Measurements from ENCODE around the gene OSBPL10. TPM values are rescaled to one million over a fixed set of nuclear protein-coding genes. Genes with fewer than 3 reads are reported as not detected.

The OSBPL10 gene
- total RNA-seq, 4 donors from 2014 or later, result 30.0 to 49.7 (median 43.7) TPM

DNA sequence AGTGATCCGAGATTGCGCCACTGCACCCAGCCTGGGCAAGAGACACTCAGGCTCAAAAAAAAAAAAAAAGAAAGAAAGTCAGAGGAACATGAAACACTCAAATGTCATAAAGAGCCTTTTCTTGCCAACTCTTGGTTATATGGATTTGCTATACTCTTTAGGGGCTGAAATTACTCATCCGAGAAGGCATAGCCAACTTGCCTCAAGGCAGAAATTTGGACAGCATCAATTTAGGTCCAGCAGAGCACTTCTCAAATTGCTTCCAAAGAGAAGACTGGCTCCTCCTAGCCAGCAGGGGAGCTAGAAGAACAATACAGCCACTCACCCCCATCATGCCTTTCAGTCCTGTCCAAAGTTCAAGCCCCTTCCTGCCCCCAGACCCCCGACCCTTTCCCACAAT is 43.8 kb downstream of the OSBPL10 start:
- intact Hi-C loops (cut with DNase I; ENCODE audit: low total_unique reads), result no loop called here
- H3K4me1 ChIP-seq, result peaks cover 0 to 5% of the 10 kb centered on the region in 2 donors
- no peak for DNase-seq
- no peak for TF ChIP-seq POLR2A (IDR thresholded peaks at IDR 0.05)
- TF ChIP-seq, protein P1, sequence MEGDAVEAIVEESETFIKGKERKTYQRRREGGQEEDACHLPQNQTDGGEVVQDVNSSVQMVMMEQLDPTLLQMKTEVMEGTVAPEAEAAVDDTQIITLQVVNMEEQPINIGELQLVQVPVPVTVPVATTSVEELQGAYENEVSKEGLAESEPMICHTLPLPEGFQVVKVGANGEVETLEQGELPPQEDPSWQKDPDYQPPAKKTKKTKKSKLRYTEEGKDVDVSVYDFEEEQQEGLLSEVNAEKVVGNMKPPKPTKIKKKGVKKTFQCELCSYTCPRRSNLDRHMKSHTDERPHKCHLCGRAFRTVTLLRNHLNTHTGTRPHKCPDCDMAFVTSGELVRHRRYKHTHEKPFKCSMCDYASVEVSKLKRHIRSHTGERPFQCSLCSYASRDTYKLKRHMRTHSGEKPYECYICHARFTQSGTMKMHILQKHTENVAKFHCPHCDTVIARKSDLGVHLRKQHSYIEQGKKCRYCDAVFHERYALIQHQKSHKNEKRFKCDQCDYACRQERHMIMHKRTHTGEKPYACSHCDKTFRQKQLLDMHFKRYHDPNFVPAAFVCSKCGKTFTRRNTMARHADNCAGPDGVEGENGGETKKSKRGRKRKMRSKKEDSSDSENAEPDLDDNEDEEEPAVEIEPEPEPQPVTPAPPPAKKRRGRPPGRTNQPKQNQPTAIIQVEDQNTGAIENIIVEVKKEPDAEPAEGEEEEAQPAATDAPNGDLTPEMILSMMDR (IDR thresholded peaks at IDR 0.05), result no peak
- no peak overlapping the region for H3K4me3 ChIP-seq
- peak overlapping the region; percentile 33 to 46 for H3K27ac ChIP-seq
- no peaks in the 10 kb centered on the region for H3K36me3 ChIP-seq
- no peaks in the 10 kb centered on the region for H3K27me3 ChIP-seq
- H3K9me3 ChIP-seq, result no peaks in the 10 kb centered on the region

DNA sequence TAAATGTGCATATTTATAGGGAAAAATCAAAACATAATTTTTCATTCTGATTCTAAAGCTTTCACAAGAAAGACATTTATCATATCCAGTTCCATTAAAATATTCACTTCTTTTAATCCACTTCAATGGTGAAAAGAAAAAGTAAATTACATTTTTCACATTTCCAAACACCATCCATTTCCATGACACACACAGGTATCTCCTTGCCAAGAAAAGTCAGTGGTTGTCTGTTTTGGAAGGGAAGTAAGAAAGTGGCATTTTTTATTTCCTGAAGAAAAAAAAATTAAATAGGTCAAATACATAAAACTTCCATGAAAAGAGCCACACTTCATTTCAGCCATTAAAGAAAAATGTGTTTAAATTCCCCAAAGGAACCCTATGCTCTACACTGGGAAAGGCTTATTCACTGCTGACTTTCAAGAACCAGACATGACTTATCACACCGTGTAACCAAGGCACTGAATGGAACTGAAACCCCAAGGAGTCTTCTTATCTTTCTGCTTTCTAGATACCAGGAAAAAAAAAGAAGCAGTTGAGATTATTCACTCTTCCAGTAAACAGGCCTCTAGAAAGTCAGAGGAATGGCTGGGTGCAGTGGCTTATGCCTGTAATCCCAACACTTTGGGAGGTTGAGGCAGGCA is 44.5 kb downstream of the OSBPL10 start:
- DNase-seq, result no peak
- Histone ChIP-seq H3K4me1 (peaks cover 0 to 2% of the 10 kb centered on the region in 2 donors), H3K4me3 (no peak overlapping the region), H3K27ac (peak overlapping the region; percentile 33 to 46), H3K9me3 (no peaks in the 10 kb centered on the region), H3K27me3 (no peaks in the 10 kb centered on the region), H3K36me3 (no peaks in the 10 kb centered on the region)
- TF ChIP-seq, protein P1 (IDR thresholded peaks at IDR 0.05), result no peak
- no peak for TF ChIP-seq POLR2A (IDR thresholded peaks at IDR 0.05)
- intact Hi-C loops (cut with DNase I; ENCODE audit: low total_unique reads), result no loop called here

DNA sequence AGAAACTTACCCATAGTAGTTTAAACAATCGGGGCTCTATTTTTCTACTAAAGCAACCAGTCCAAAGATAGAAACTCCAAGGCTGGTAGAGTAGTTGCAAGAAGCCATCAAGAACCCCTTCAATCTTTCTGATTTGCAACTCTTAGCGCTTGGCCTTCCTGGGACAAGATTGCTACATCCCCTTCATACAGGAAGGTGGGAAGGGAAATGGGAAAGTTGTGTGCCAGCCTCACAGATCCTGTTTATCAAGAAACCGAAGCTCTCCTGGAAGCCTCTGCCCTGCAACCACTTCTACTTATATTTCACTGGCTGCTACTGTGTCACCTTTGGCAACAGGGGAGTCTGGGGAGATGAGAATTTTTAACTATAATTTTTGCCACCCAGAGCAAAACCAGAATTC is 46.2 kb downstream of the OSBPL10 start:
- intact Hi-C loops (cut with DNase I; ENCODE audit: low total_unique reads), result no loop called here
- peak overlapping the region in 1 of 2 donors; percentile 46 for H3K27ac ChIP-seq

DNA sequence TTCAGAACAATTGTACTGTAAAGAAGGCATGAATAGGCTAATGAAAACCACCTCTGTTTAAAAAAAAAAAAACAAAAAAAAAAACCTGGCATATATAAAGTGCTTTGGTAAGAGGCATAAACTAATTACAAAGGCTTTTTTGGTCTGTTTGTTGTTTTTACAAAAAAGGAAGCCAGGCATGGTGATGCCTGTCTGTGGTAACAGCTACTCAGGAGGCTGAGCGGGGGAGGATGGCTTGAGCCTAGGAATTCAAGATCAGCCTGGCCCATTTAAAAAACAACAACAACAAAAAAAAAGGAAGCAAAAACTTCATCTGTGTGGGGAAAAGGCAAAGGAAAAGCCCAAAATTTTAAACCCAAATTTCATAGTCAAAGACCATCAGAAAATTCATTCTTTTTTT is 47.0 kb downstream of the OSBPL10 start:
- Histone ChIP-seq H3K27ac (peak overlapping the region in 1 of 2 donors; percentile 46), H3K36me3 (no peaks in the 10 kb centered on the region), H3K4me3 (no peak overlapping the region), H3K9me3 (no peaks in the 10 kb centered on the region), H3K27me3 (no peaks in the 10 kb centered on the region), H3K4me1 (no peaks in the 10 kb centered on the region)
- intact Hi-C loops (cut with DNase I; ENCODE audit: low total_unique reads), result no loop called here
- TF ChIP-seq POLR2A (IDR thresholded peaks at IDR 0.05), result no peak
- TF ChIP-seq, protein P1 (IDR thresholded peaks at IDR 0.05), result no peak
- DNase-seq, result no peak

More for the DNA sequence above, 46.2 kb downstream of the OSBPL10 start:
- DNase-seq, result no peak
- Histone ChIP-seq H3K36me3 (no peaks in the 10 kb centered on the region), H3K4me1 (no peaks in the 10 kb centered on the region), H3K9me3 (no peaks in the 10 kb centered on the region), H3K4me3 (no peak overlapping the region), H3K27me3 (no peaks in the 10 kb centered on the region)
- TF ChIP-seq, protein P1 (IDR thresholded peaks at IDR 0.05), result no peak
- no peak for TF ChIP-seq POLR2A (IDR thresholded peaks at IDR 0.05)

DNA sequence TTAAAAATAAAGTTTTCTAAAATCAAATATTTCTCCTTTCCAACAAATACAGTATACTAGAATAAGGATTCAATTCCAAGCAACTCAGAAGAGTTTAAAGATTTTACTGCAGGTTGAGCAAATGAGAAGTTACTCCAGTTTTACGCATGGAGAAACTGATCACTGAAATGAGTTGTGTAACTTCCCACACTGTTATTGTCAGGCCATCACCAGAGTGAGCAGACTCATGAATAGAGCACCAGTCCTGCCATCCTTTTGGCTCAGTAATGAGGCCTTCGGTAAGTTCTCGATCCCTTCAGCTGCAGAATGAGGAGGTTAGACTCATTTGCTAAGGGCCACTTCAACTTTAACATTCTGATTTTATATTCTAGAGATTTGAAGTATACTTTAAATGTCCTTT is 48.1 kb downstream of the OSBPL10 start:
- no peaks in the 10 kb centered on the region for H3K9me3 ChIP-seq
- no peak overlapping the region for H3K4me3 ChIP-seq
- H3K27ac ChIP-seq, result no peak overlapping the region
- DNase-seq, result no peak
- no peaks in the 10 kb centered on the region for H3K27me3 ChIP-seq
- intact Hi-C loops (cut with DNase I; ENCODE audit: low total_unique reads), result no loop called here
- no peaks in the 10 kb centered on the region for H3K36me3 ChIP-seq
- TF ChIP-seq POLR2A (IDR thresholded peaks at IDR 0.05), result no peak
- TF ChIP-seq, protein P1 (IDR thresholded peaks at IDR 0.05), result no peak
- H3K4me1 ChIP-seq, result peaks cover 0 to 3% of the 10 kb centered on the region in 2 donors
